Calu3 (cell line): ENCODE data around the gene SSBP3. TPM values are rescaled to one million over a fixed set of nuclear protein-coding genes. Genes with fewer than 3 reads are reported as not detected.

Experiments used
- BruUV-seq: library from RNA; stranded (reverse); fragments of 400-500 nt; replicated peaks from 2 replicates; lab custom pipeline; 2021; lab: Mats Ljungman, UMichigan
- CTCF ChIA-PET: fragments of 300-600 bp; sonication (Branson Sonifier 250); formaldehyde crosslinking; loops from one replicate; lab custom pipeline; 2022; ENCODE audit warnings: antibody characterized with exemption; lab: Charles Lee
- DNase-seq: peaks from one replicate; pipeline ENCODE4 v3.0.0; 2022
- H3K27ac Mint-ChIP-seq: one replicate; pipeline ENCODE4 v1.8.0; 2022; ENCODE audit warnings: mixed read lengths; ENCODE audit not compliant: unreplicated experiment
- H3K27me3 Mint-ChIP-seq: one replicate; pipeline ENCODE4 v1.8.0; 2022; ENCODE audit warnings: mixed read lengths; ENCODE audit not compliant: unreplicated experiment
- H3K36me3 Mint-ChIP-seq: one replicate; pipeline ENCODE4 v1.8.0; 2022; ENCODE audit warnings: mild to moderate bottlenecking, moderate library complexity, mixed read lengths; ENCODE audit not compliant: insufficient read depth, unreplicated experiment
- H3K4me1 Mint-ChIP-seq: one replicate; pipeline ENCODE4 v1.8.0; 2022; ENCODE audit warnings: mild to moderate bottlenecking, low read depth, mixed read lengths; ENCODE audit not compliant: unreplicated experiment
- H3K4me3 Mint-ChIP-seq: one replicate; pipeline ENCODE4 v1.8.0; 2022; ENCODE audit warnings: mild to moderate bottlenecking, low read depth, moderate library complexity, mixed read lengths; ENCODE audit not compliant: unreplicated experiment
- H3K9me3 Mint-ChIP-seq: one replicate; pipeline ENCODE4 v1.8.0; 2022; ENCODE audit warnings: low read depth, mixed read lengths; ENCODE audit not compliant: unreplicated experiment
- CTCF ChIP-seq: fragments of 200-600 bp; IDR thresholded peaks from one replicate; pipeline ENCODE4 v1.8.0; 2022; ENCODE audit warnings: antibody characterized with exemption; ENCODE audit not compliant: unreplicated experiment
- intact Hi-C: fragments of 100-400 bp; cut with micrococcal nuclease; formaldehyde crosslinking; loops from one replicate; pipeline ENCODE4 v1.10.0; 2022; ENCODE audit not compliant: unreplicated experiment
- total RNA-seq: library from RNA; stranded (reverse); gene quantifications from 2 replicates; pipeline ENCODE4 v1.2.3, GENCODE V29; 2022

Gene SSBP3
- total RNA-seq, 1 experiment from 2014 or later = 16.6 TPM

- TF ChIP-seq CTCF = no peak
- no peak for DNase-seq
- H3K36me3 Mint-ChIP-seq = no peaks in the 10 kb centered on the region
- BruUV-seq = no TSS peak
- no peaks in the 10 kb centered on the region for H3K4me1 Mint-ChIP-seq
- H3K27me3 Mint-ChIP-seq = no peaks in the 10 kb centered on the region
- H3K4me3 Mint-ChIP-seq = no peak overlapping the region
- CTCF ChIA-PET = no interaction called here
- H3K9me3 Mint-ChIP-seq = no peaks in the 10 kb centered on the region
- intact Hi-C loops = no loop called here
- H3K27ac Mint-ChIP-seq = no peak overlapping the region
Observed at GRCh38 chr1:54363925-54364324, 42.3 kb downstream of the SSBP3 start.

GRCh38 chr1:54362881-54363340 is 43.3 kb downstream of the SSBP3 start:
- H3K36me3 Mint-ChIP-seq = no peaks in the 10 kb centered on the region
- CTCF ChIA-PET = interaction anchor here (0.6 kb wide), 1 partner anchor 11 kb away, joined by 4 read pairs; no protein-coding TSS in a partner anchor
- no TSS peak for BruUV-seq
- no peak overlapping the region for H3K4me3 Mint-ChIP-seq
- DNase-seq = no peak
- no peaks in the 10 kb centered on the region for H3K4me1 Mint-ChIP-seq
- intact Hi-C loops = no loop called here
- no peaks in the 10 kb centered on the region for H3K9me3 Mint-ChIP-seq
- no peak overlapping the region for H3K27ac Mint-ChIP-seq
- no peak for TF ChIP-seq CTCF
- H3K27me3 Mint-ChIP-seq = no peaks in the 10 kb centered on the region

GRCh38 chr1:54361342-54361741 is 44.9 kb downstream of the SSBP3 start:
- no peaks in the 10 kb centered on the region for H3K36me3 Mint-ChIP-seq
- H3K4me1 Mint-ChIP-seq = no peaks in the 10 kb centered on the region
- H3K4me3 Mint-ChIP-seq = no peak overlapping the region
- no peak for DNase-seq
- intact Hi-C loops = no loop called here
- CTCF ChIA-PET = no interaction called here
- no peaks in the 10 kb centered on the region for H3K27me3 Mint-ChIP-seq
- no TSS peak for BruUV-seq
- no peak overlapping the region for H3K27ac Mint-ChIP-seq
- no peak for TF ChIP-seq CTCF
- no peaks in the 10 kb centered on the region for H3K9me3 Mint-ChIP-seq

- H3K36me3 Mint-ChIP-seq = no peaks in the 10 kb centered on the region
- BruUV-seq = no TSS peak
- CTCF ChIA-PET = interaction anchor here (0.6 to 0.7 kb wide), 3 partner anchors 67 to 129 kb away, joined by 3 to 4 read pairs (median 3); no protein-coding TSS in a partner anchor
- H3K27ac Mint-ChIP-seq = no peak overlapping the region
- no peaks in the 10 kb centered on the region for H3K27me3 Mint-ChIP-seq
- TF ChIP-seq CTCF = no peak
- H3K9me3 Mint-ChIP-seq = no peaks in the 10 kb centered on the region
- no peak for DNase-seq
- no peaks in the 10 kb centered on the region for H3K4me1 Mint-ChIP-seq
- intact Hi-C loops = no loop called here
- H3K4me3 Mint-ChIP-seq = no peak overlapping the region
Observed at GRCh38 chr1:54360165-54361005, 45.8 kb downstream of the SSBP3 start.
